HEK293T (cell line): ENCODE results near the gene PPARGC1A.

Experiments
- CTCF ChIA-PET: fragments of 350-600 bp; formaldehyde crosslinking; extraction: SDS; loops from one replicate; lab custom pipeline; 2021; ENCODE audit warnings: antibody characterized with exemption, inconsistent platforms; lab: Yijun Ruan, JAX
- POLR2A ChIA-PET: fragments of 350-600 bp; formaldehyde crosslinking; extraction: SDS; loops from one replicate; lab custom pipeline; 2020; ENCODE audit warnings: antibody characterized with exemption, inconsistent platforms; lab: Yijun Ruan, JAX
- DNase-seq: peaks from one replicate; pipeline ENCODE4 v3.0.0; 2012; ENCODE audit warnings: mixed read lengths; ENCODE audit errors: extremely low spot score
- ARNT ChIP-seq: fragments of 450-650 bp; IDR thresholded peaks from 2 replicates; pipeline ENCODE4 v1.6.1; 2017; ENCODE audit warnings: mild to moderate bottlenecking
- BHLHE40 ChIP-seq: fragments of 450-650 bp; IDR thresholded peaks from 2 replicates; pipeline ENCODE4 v1.6.1; 2016; ENCODE audit warnings: mild to moderate bottlenecking, moderate library complexity, borderline replicate concordance
- CTBP1 ChIP-seq: fragments of 450-650 bp; IDR thresholded peaks from 2 replicates; pipeline ENCODE4 v1.6.1; 2016; ENCODE audit warnings: borderline replicate concordance
- ELF4 ChIP-seq: fragments of 450-650 bp; IDR thresholded peaks from 2 replicates; pipeline ENCODE4 v1.6.1; 2017; ENCODE audit warnings: antibody characterized with exemption
- FOXA1 ChIP-seq: fragments of 450-650 bp; IDR thresholded peaks from 2 replicates; pipeline ENCODE4 v1.6.1; 2016; ENCODE audit warnings: mild to moderate bottlenecking
- FOXK2 ChIP-seq: fragments of 450-650 bp; IDR thresholded peaks from 2 replicates; pipeline ENCODE4 v1.6.1; 2016; ENCODE audit warnings: mild to moderate bottlenecking
- FOXM1 ChIP-seq: fragments of 450-650 bp; IDR thresholded peaks from 2 replicates; pipeline ENCODE4 v1.6.1; 2017; ENCODE audit warnings: mild to moderate bottlenecking, borderline replicate concordance
- HDGF ChIP-seq: fragments of 450-650 bp; IDR thresholded peaks from 2 replicates; pipeline ENCODE4 v1.6.1; 2017; ENCODE audit warnings: antibody characterized with exemption, borderline replicate concordance
- L3MBTL2 ChIP-seq: fragments of 450-650 bp; conservative IDR thresholded peaks from 2 replicates; pipeline ENCODE4 v1.6.1; 2016; ENCODE audit warnings: mild to moderate bottlenecking
- LEF1 ChIP-seq: fragments of 450-650 bp; IDR thresholded peaks from 2 replicates; pipeline ENCODE4 v1.6.1; 2017; ENCODE audit warnings: mild to moderate bottlenecking, borderline replicate concordance
- NFRKB ChIP-seq: fragments of 450-650 bp; IDR thresholded peaks from 2 replicates; pipeline ENCODE4 v1.6.1; 2016; ENCODE audit warnings: mild to moderate bottlenecking, moderate library complexity
- SP1 ChIP-seq: fragments of 450-650 bp; IDR thresholded peaks from 2 replicates; pipeline ENCODE4 v1.6.1; 2017
- SUZ12 ChIP-seq: fragments of 450-650 bp; IDR thresholded peaks from 2 replicates; pipeline ENCODE4 v1.6.1; 2016; ENCODE audit warnings: mild to moderate bottlenecking
- TARDBP ChIP-seq: fragments of 450-650 bp; IDR thresholded peaks from 2 replicates; pipeline ENCODE4 v1.6.1; 2016
- ZNF384 ChIP-seq: fragments of 450-650 bp; IDR thresholded peaks from 2 replicates; pipeline ENCODE4 v1.6.1; 2016
- TF ChIP-seq, protein P1 (sequence below): fragments of 450-650 bp; IDR thresholded peaks from 2 replicates; pipeline ENCODE4 v1.6.1; 2016

The PPARGC1A gene

GRCh38 chr4:23773884-23774636 is 115.8 kb downstream of the PPARGC1A start:
- ChIA-PET POLR2A (no interaction called here), CTCF (no interaction called here)
- no peak for TF ChIP-seq ELF4
- no peak for TF ChIP-seq NFRKB
- no peak for TF ChIP-seq ZNF384
- TF ChIP-seq FOXK2: no peak
- no peak for TF ChIP-seq FOXM1
- no peak for TF ChIP-seq LEF1
- TF ChIP-seq HDGF: no peak
- no peak for TF ChIP-seq L3MBTL2
- no peak for TF ChIP-seq TARDBP
- TF ChIP-seq ARNT: no peak
- TF ChIP-seq BHLHE40: no peak
- TF ChIP-seq, protein P1, sequence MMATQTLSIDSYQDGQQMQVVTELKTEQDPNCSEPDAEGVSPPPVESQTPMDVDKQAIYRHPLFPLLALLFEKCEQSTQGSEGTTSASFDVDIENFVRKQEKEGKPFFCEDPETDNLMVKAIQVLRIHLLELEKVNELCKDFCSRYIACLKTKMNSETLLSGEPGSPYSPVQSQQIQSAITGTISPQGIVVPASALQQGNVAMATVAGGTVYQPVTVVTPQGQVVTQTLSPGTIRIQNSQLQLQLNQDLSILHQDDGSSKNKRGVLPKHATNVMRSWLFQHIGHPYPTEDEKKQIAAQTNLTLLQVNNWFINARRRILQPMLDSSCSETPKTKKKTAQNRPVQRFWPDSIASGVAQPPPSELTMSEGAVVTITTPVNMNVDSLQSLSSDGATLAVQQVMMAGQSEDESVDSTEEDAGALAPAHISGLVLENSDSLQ: no peak
- no peak for TF ChIP-seq SP1
- no peak for TF ChIP-seq SUZ12
- no peak for DNase-seq

DNA sequence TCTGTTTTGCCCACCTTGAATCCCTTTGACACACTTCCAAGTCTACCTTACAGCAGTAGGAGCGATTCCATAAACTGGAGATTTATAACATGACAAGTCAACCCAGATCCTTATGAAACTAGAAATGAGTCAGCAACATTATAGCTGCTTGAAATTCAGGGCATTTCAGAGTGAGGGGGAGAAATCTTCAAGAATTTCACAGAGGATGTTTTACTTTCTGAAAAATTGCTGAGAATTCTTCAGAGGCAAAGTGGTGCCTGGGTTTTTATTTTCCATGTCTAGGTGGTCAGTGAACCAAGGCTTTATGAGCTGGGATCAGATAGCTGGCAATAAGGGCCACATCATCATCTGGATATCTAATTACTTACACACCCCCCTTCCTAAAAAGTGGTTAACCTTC is 119.8 kb downstream of the PPARGC1A start:
- TF ChIP-seq ARNT: no peak
- no peak for DNase-seq
- ChIA-PET CTCF (no interaction called here), POLR2A (no interaction called here)

GRCh38 chr4:23769406-23769805 is 120.4 kb downstream of the PPARGC1A start:
- TF ChIP-seq LEF1 (no peak), ARNT (no peak), ZNF384 (no peak)
- DNase-seq: no peak
- POLR2A ChIA-PET: no interaction called here
- CTCF ChIA-PET: no interaction called here

- TF ChIP-seq FOXK2 (no peak), FOXA1 (no peak), ARNT (no peak), HDGF (no peak), NFRKB (no peak), CTBP1 (no peak), FOXM1 (no peak), LEF1 (no peak)
- DNase-seq: no peak
- POLR2A ChIA-PET: no interaction called here
- CTCF ChIA-PET: no interaction called here
These were observed 121.3 kb downstream of the PPARGC1A start for GRCh38 chr4:23768541-23768940.

DNA sequence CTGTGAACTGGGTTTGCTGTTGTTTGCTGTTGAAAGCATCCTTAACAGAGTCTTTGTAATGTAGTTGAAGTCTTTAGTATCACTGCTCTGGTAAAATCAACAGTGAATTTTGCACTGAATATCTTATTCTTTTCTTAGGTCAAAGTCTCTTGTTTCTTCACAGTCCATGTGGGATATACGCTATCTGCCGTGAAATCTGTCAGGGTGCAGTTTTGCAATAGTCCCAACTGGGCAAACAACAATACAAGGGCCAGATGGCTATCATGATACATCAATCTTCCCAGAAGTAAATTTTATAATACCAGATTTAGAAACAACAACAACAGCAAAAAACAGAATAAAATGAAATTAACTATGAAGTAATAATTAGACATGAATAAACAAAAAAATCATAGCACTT is 123.5 kb downstream of the PPARGC1A start:
- ChIA-PET CTCF (no interaction called here), POLR2A (no interaction called here)

GRCh38 chr4:23763559-23763958 is 126.3 kb downstream of the PPARGC1A start:
- POLR2A ChIA-PET: no interaction called here
- DNase-seq: no peak
- TF ChIP-seq ARNT (no peak), NFRKB (no peak), CTBP1 (no peak), FOXK2 (no peak), HDGF (no peak), LEF1 (no peak), L3MBTL2 (no peak), TARDBP (no peak), SUZ12 (no peak), FOXM1 (no peak), FOXA1 (no peak), ELF4 (no peak), ZNF384 (no peak), SP1 (no peak), BHLHE40 (no peak)
- TF ChIP-seq, protein P1: no peak
- CTCF ChIA-PET: no interaction called here

More for the DNA sequence above, 123.5 kb downstream of the PPARGC1A start:
- no peak for DNase-seq
- no peak for TF ChIP-seq FOXA1
- TF ChIP-seq, protein P1: no peak
- no peak for TF ChIP-seq FOXK2
- no peak for TF ChIP-seq TARDBP
- TF ChIP-seq NFRKB: no peak
- TF ChIP-seq FOXM1: no peak
- no peak for TF ChIP-seq L3MBTL2
- TF ChIP-seq ARNT: no peak
- TF ChIP-seq BHLHE40: no peak
- TF ChIP-seq ZNF384: no peak
- TF ChIP-seq SP1: no peak

DNA sequence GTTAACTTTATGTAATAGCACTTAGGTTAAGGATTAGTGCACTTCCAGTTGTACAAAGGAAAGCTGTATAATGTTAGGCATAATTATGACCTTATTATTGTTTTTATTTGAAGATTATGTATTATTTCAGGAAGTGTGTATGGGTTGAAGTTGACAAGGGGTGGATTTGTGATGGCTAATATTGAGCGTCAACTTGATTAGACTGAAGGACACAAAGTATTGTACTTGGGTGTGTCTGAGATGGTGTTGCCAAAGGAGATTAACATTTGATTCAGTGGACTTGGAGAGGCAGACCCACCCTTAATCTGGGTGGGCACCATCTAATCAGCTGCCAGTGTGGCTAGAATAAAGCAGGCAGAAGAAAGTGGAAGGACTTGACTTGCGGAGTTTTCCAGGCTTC is 127.3 kb downstream of the PPARGC1A start:
- POLR2A ChIA-PET: no interaction called here

More for the DNA sequence above, 127.3 kb downstream of the PPARGC1A start:
- DNase-seq: no peak
- TF ChIP-seq, protein P1: no peak
- no peak for TF ChIP-seq CTBP1
- TF ChIP-seq ARNT: no peak
- no peak for TF ChIP-seq L3MBTL2
- no peak for TF ChIP-seq NFRKB
- no peak for TF ChIP-seq FOXK2
- TF ChIP-seq BHLHE40: no peak
- TF ChIP-seq ELF4: no peak
- TF ChIP-seq SP1: no peak
- TF ChIP-seq FOXM1: no peak
- no peak for TF ChIP-seq HDGF
- TF ChIP-seq FOXA1: no peak
- no peak for TF ChIP-seq SUZ12
- no peak for TF ChIP-seq LEF1
- TF ChIP-seq ZNF384: no peak
- TF ChIP-seq TARDBP: no peak
- CTCF ChIA-PET: no interaction called here
